H1 (cell line): ENCODE results near the gene L3MBTL3. TPM values are rescaled to one million over a fixed set of nuclear protein-coding genes. Genes with fewer than 3 reads are reported as not detected.

ENCODE experiments used
- CHD1 ChIP-seq: IDR thresholded peaks from 2 replicates; pipeline ENCODE4 v1.6.1; 2012; ENCODE audit warnings: low read depth, low read length, improper control_type of control experiment
- CHD7 ChIP-seq: fragments of 300-600 bp; sonication (generic); IDR thresholded peaks from 2 replicates; pipeline ENCODE4 v1.7.1; 2012; ENCODE audit warnings: low read length, moderate library complexity, mild to moderate bottlenecking, inconsistent platforms; ENCODE audit not compliant: insufficient replicate concordance
- EGR1 ChIP-seq: IDR thresholded peaks from 2 replicates; pipeline ENCODE4 v1.6.1; 2011; ENCODE audit warnings: low read depth, low read length, borderline replicate concordance
- KDM1A ChIP-seq: fragments of 200-600, 300-600 bp; sonication (generic); IDR thresholded peaks from 2 replicates; pipeline ENCODE4 v1.7.1; 2016; ENCODE audit warnings: mild to moderate bottlenecking, low read length, borderline replicate concordance
- NRF1 ChIP-seq: IDR thresholded peaks from 2 replicates; pipeline ENCODE4 v1.6.1; 2011; ENCODE audit warnings: mild to moderate bottlenecking, low read depth, low read length, improper control_type of control experiment
- PHF8 ChIP-seq: fragments of 200-600 bp; sonication (generic); conservative IDR thresholded peaks from 2 replicates; pipeline ENCODE4 v1.7.1; 2012; ENCODE audit warnings: low read depth, mild to moderate bottlenecking, inconsistent platforms, low read length, moderate library complexity
- polyA plus RNA-seq, 7 experiments: library from polyadenylated mRNA; depleted of rRNA in 3 of 7; stranded (reverse) in 5 of 7; unstranded in 2 of 7; fragments of >200 nt in 5 of 7; fragments of 200-250 nt in 2 of 7; gene quantifications; 1 replicate in 5 of 7; 2 replicates in 1 of 7; 4 replicates in 1 of 7; pipeline versions ENCODE4 v1.2.1 to v1.2.3, GENCODE V29; 2011 to 2013; ENCODE audit warnings: missing spikeins in 2 of 7, mixed read lengths in 2 of 7
- total RNA-seq: library from RNA; stranded (reverse); fragmentation: NEBNext Ultra II Directional; extraction: Animal tissue kit (Norgen Biotek cat#: 25700); gene quantifications from 2 replicates; pipeline ENCODE4 v1.2.1, GENCODE V29; 2021

L3MBTL3 gene
- total and polyA plus RNA-seq, 2 of the 8 experiments (the other 6 are each of a cell fraction or from before 2014, with no cell fraction given): 3.9 to 17.2 TPM

DNA sequence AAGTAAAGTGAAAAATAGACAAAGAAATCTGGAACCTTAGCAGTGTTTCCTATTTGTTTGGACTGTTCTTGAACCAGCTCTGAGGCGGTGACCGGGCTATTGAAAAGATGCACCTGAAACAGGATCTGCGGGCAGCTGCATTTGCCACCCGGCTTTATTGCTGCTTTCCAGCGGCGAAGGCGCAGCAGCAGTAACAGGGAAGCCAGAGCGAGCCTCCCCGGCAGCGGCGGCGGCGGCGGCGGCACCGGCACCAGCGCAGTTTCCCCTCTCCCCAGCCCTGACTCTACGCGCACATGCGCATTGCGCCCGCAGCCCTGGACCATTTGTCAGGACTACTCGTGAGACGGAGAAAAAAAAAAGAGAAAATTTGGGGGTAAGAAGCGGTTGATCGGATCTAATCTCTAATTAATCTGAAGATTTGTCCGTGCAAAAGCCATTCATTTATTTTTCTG lies at the start of gene L3MBTL3 (continued):
- TF ChIP-seq CHD7: no peak
- TF ChIP-seq PHF8: no peak
- TF ChIP-seq KDM1A: no peak
- TF ChIP-seq EGR1: no peak
- peak; percentile 78 for TF ChIP-seq NRF1
- TF ChIP-seq CHD1: no peak
